Liver (tissue), 3 donors: ENCODE measurements around the gene LYPD4.

Source experiments
- ATF3 ChIP-seq: IDR thresholded peaks from 2 replicates; pipeline ENCODE4 v1.6.1; 2016; ENCODE audit warnings: antibody characterized with exemption
- CTCF ChIP-seq: fragments of 150-350 bp; IDR thresholded peaks from 2 replicates; pipeline ENCODE4 v1.5.1; 2017; ENCODE audit warnings: improper control_type of control experiment, low read depth, low read length; ENCODE audit not compliant: missing input control
- GABPA ChIP-seq, 2 donors: IDR thresholded peaks in 1 of 2; conservative IDR thresholded peaks in 1 of 2; 2 replicates each; pipeline ENCODE4 v1.6.1; 2016; ENCODE audit warnings: antibody characterized with exemption in 2 of 2, mild to moderate bottlenecking in 1 of 2, moderate library complexity in 1 of 2
- MAX ChIP-seq: IDR thresholded peaks from 2 replicates; pipeline ENCODE4 v1.6.1; 2016; ENCODE audit warnings: antibody characterized with exemption
- RAD21 ChIP-seq, 2 donors: IDR thresholded peaks; 2 replicates each; pipeline ENCODE4 v1.6.1; 2016; ENCODE audit warnings: antibody characterized with exemption in 2 of 2, mild to moderate bottlenecking in 2 of 2
- REST ChIP-seq: IDR thresholded peaks from 2 replicates; pipeline ENCODE4 v1.6.1; 2016; ENCODE audit warnings: antibody characterized with exemption, mild to moderate bottlenecking
- RXRA ChIP-seq, 2 donors: IDR thresholded peaks; 2 replicates each; pipeline ENCODE4 v1.6.1; 2017 to 2018; ENCODE audit warnings: antibody characterized with exemption in 2 of 2, mild to moderate bottlenecking in 1 of 2
- SP1 ChIP-seq: IDR thresholded peaks from 2 replicates; pipeline ENCODE4 v1.6.1; 2018; ENCODE audit warnings: antibody characterized with exemption, mild to moderate bottlenecking
- TAF1 ChIP-seq: conservative IDR thresholded peaks from 2 replicates; pipeline ENCODE4 v1.6.1; 2016; ENCODE audit warnings: antibody characterized with exemption, mild to moderate bottlenecking
- YY1 ChIP-seq: IDR thresholded peaks from 2 replicates; pipeline ENCODE4 v1.6.1; 2016; ENCODE audit warnings: antibody characterized with exemption, mild to moderate bottlenecking
- donor health status: healthy.
- donor health status: healthy.

GRCh38 chr19:41869374-41869955 lies 25.0 kb upstream of the LYPD4 start:
- TF ChIP-seq CTCF (no peak), SP1 (no peak), YY1 (no peak), REST (no peak), TAF1 (no peak), ATF3 (no peak), GABPA (IDR thresholded peaks at IDR 0.05 in 1 of 2, conservative IDR thresholded peaks at IDR 0.05 in 1 of 2) (no peak), RXRA (IDR thresholded peaks at IDR 0.05) (no peak), MAX (no peak), RAD21 (IDR thresholded peaks at IDR 0.05) (no peak)
